Lung (tissue), 12 donors: ENCODE results near the gene ACYP2. TPM values are rescaled to one million over a fixed set of nuclear protein-coding genes. Genes with fewer than 3 reads are reported as not detected.
A peak's percentile ranks its signal among the peaks of the same experiment; 100 is the strongest.
"Not testable (repeated sequence)": the region's sequence is repeated elsewhere in the genome, so short reads cannot be mapped to it uniquely, and the experiment has no call there.

ENCODE experiments used
- ATAC-seq: fragments of 200-7000 bp; cut with Tn5 transposase; one replicate; pipeline ENCODE4 v1.9.1; 2020; ENCODE audit warnings: moderate number of reproducible peaks; ENCODE audit not compliant: insufficient read depth, low FRiP score
- DNase-seq, 3 donors: peaks; one replicate each; pipeline ENCODE4 v3.0.0-alpha.2; 2013 to 2017
- H3K27ac ChIP-seq, 2 donors: one replicate each; pipeline ENCODE4 v1.5.1; 2013; ENCODE audit warnings: mild to moderate bottlenecking in 2 of 2, moderate library complexity in 2 of 2, control low read depth in 1 of 2, inconsistent platforms in 1 of 2, low read depth in 1 of 2, low read length in 1 of 2
- H3K27me3 ChIP-seq, 3 donors: one replicate each; pipeline ENCODE4 v1.5.1; 2013; ENCODE audit warnings: low read length in 2 of 3; ENCODE audit not compliant: control insufficient read depth in 3 of 3, insufficient read depth in 3 of 3
- H3K36me3 ChIP-seq, 4 donors: one replicate each; pipeline ENCODE4 v1.5.1; 2013; ENCODE audit warnings: low read length in 4 of 4, mild to moderate bottlenecking in 1 of 4, moderate library complexity in 1 of 4; ENCODE audit not compliant: control insufficient read depth in 4 of 4, insufficient read depth in 4 of 4
- H3K4me1 ChIP-seq, 5 donors: one replicate each; pipeline ENCODE4 v1.5.1; 2013; ENCODE audit warnings: low read length in 5 of 5, mild to moderate bottlenecking in 2 of 5, moderate library complexity in 1 of 5; ENCODE audit not compliant: control insufficient read depth in 5 of 5, insufficient read depth in 5 of 5
- H3K4me3 ChIP-seq: one replicate; pipeline ENCODE4 v1.5.1; 2013; ENCODE audit warnings: mild to moderate bottlenecking, control low read depth, moderate library complexity
- H3K9ac ChIP-seq, 2 donors: one replicate each; pipeline ENCODE4 v1.5.1; 2013; ENCODE audit warnings: low read length in 2 of 2, control low read depth in 1 of 2; ENCODE audit not compliant: insufficient read depth in 1 of 2
- H3K9me3 ChIP-seq, 4 donors: one replicate each; pipeline ENCODE4 v1.5.1; 2013; ENCODE audit warnings: low read length in 3 of 4, mild to moderate bottlenecking in 1 of 4, moderate library complexity in 1 of 4; ENCODE audit not compliant: control insufficient read depth in 4 of 4, insufficient read depth in 3 of 4
- CTCF ChIP-seq: IDR thresholded peaks from 2 replicates; pipeline ENCODE4 v1.5.1; 2012; ENCODE audit warnings: mild to moderate bottlenecking; ENCODE audit errors: control extremely low read depth, extremely low read depth
- WGBS, 2 donors: extraction: QIAGEN DNeasy Blood & Tissue Kit; methylation state at CpG; one replicate each; pipeline ENCODE4 v1.1.7; 2013; 5-methylcytosine and 5-hydroxymethylcytosine counted together
- polyA plus RNA-seq, 2 donors: library from polyadenylated mRNA; stranded (reverse); fragments of 200-250 nt; gene quantifications; one replicate each; pipeline ENCODE4 v1.2.1, GENCODE V29; 2013
- total RNA-seq, 2 donors: library from RNA; depleted of rRNA in 1 of 2; stranded (reverse); fragments of >200 nt in 1 of 2; gene quantifications; one replicate each; pipeline ENCODE4 v1.2.1, GENCODE V29; 2014 to 2021
- donor health status: control.
- donor health status: control.
- donor health status: Bipolar disorder and iron deficiency.
- donor health status: healthy.
- donor health status: DM: yes; HTN: yes; CAD: no.

The ACYP2 gene
- total and polyA plus RNA-seq, 4 donors = 13.2 to 23.7 (median 18.0) TPM

- no peaks in the 10 kb centered on the region for H3K36me3 ChIP-seq
- H3K27ac ChIP-seq = no peak overlapping the region
- H3K9ac ChIP-seq = no peak overlapping the region
- TF ChIP-seq CTCF = no peak
- H3K4me1 ChIP-seq = peaks cover 0 to 5% (median 0%) of the 10 kb centered on the region in 5 donors
- H3K9me3 ChIP-seq = no peaks in the 10 kb centered on the region
- H3K4me3 ChIP-seq = no peak overlapping the region
- 93 to 95% methylated on average over 10 of the region's 10 CpGs for WGBS, 2 donors
- no peaks in the 10 kb centered on the region for H3K27me3 ChIP-seq
- ATAC-seq = no peak
- no peak for DNase-seq
Measured at GRCh38 chr2:54313147-54313546, 197.7 kb downstream of the ACYP2 start.

- H3K4me1 ChIP-seq = peaks cover 0 to 9% (median 4%) of the 10 kb centered on the region in 5 donors
- ATAC-seq (no peak), DNase-seq (no peak)
- no peaks in the 10 kb centered on the region for H3K27me3 ChIP-seq
- H3K9me3 ChIP-seq = no peaks in the 10 kb centered on the region
- H3K27ac ChIP-seq = no peak overlapping the region
- TF ChIP-seq CTCF = no peak
- WGBS, 2 donors = 73 to 83% methylated on average over 2 of the region's 2 CpGs
- H3K4me3 ChIP-seq = no peak overlapping the region
- no peak overlapping the region for H3K9ac ChIP-seq
- H3K36me3 ChIP-seq = no peaks in the 10 kb centered on the region
Measured at GRCh38 chr2:54317973-54318372, 202.6 kb downstream of the ACYP2 start.

- no peak for ATAC-seq
- no peak overlapping the region for H3K4me3 ChIP-seq
- H3K9me3 ChIP-seq = no peaks in the 10 kb centered on the region
- H3K36me3 ChIP-seq = no peaks in the 10 kb centered on the region
- no peaks in the 10 kb centered on the region for H3K27me3 ChIP-seq
- no peak for TF ChIP-seq CTCF
- peaks cover 0 to 9% (median 4%) of the 10 kb centered on the region in 5 donors for H3K4me1 ChIP-seq
- WGBS, 2 donors = 80 to 88% methylated on average over 8 of the region's 8 CpGs
- no peak overlapping the region for H3K9ac ChIP-seq
- no peak overlapping the region for H3K27ac ChIP-seq
- DNase-seq = no peak
Measured at GRCh38 chr2:54318821-54319220, 203.4 kb downstream of the ACYP2 start.

GRCh38 chr2:54321047-54321446 lies 205.6 kb downstream of the ACYP2 start:
- H3K27ac ChIP-seq = no peak overlapping the region
- peaks cover 0 to 9% (median 4%) of the 10 kb centered on the region in 5 donors for H3K4me1 ChIP-seq
- H3K36me3 ChIP-seq = no peaks in the 10 kb centered on the region
- 78 to 80% methylated on average over 2 of the region's 2 CpGs for WGBS, 2 donors
- H3K4me3 ChIP-seq = no peak overlapping the region
- ATAC-seq (no peak), DNase-seq (peak in 2 of 3 donors; percentile 47 to 67)
- peaks cover 0 to 6% (median 0%) of the 10 kb centered on the region in 4 donors for H3K9me3 ChIP-seq
- no peak overlapping the region for H3K9ac ChIP-seq
- no peak for TF ChIP-seq CTCF
- H3K27me3 ChIP-seq = no peaks in the 10 kb centered on the region

- peaks cover 0 to 11% (median 3%) of the 10 kb centered on the region in 5 donors for H3K4me1 ChIP-seq
- H3K36me3 ChIP-seq, H3K27ac ChIP-seq, H3K27me3 ChIP-seq, H3K9ac ChIP-seq, DNase-seq, ATAC-seq, H3K4me3 ChIP-seq, H3K9me3 ChIP-seq: not testable (repeated sequence)
- 86 to 96% methylated on average over 2 of the region's 2 CpGs for WGBS, 2 donors
Measured at GRCh38 chr2:54324517-54324916, 209.1 kb downstream of the ACYP2 start.
